HG03066 (cell line): ENCODE results near the gene AIP.

ENCODE experiments used
- ATAC-seq: cut with Tn5 transposase; IDR thresholded peaks from one replicate; pipeline ENCODE4 v1.9.1; 2021; ENCODE audit warnings: low read depth; ENCODE audit not compliant: unreplicated experiment

Gene AIP

DNA sequence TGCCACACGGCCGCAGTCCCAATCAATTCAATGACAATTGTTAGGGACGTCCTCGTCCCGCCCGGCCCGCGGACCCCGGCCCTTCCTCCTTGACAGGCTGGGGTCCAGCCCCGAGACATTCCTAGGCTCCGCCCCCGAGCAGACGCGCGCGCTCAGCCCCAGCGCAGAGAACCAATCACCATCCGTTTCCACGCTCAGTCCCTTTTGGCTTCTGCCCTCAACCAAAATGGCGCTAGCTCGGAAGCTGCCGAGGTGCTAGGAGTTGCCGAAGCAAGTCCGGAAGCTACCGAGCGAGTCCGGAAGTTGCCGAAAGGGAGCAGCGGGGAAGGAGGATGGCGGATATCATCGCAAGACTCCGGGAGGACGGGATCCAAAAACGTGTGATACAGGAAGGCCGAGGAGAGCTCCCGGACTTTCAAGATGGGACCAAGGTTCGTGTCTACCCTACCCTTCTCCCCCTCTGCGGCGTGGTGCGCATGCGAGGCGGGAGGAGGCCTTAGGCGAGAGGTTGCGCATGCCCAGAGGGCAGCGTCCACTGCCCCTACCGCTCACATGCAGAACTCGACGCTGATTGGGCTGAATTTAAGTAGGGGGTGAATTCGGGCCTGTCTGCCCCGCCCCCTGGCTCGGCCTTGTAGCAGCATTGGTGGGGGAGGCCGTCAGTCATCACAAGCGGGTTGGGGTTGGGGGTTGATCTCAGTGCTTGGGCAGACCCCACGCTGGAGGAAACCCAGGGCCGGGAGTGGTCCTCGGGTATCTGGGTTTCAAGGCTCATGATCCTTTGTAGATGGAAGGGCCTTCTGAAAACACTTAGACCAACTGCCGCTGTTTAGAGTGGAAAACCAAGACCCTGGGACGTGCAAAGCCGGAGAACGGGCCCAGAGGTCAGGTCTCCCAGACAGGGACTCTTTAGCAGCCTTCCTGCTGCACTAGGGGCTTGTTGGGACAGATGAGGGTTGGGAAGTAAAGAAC, at the start of gene AIP:
Gene AIP, plus strand, starts transcription at position 200 of the 972 bp plus-strand sequence. Its CDS starts 133 bp downstream, at position 333.
- ATAC-seq, result peak; percentile 51

DNA sequence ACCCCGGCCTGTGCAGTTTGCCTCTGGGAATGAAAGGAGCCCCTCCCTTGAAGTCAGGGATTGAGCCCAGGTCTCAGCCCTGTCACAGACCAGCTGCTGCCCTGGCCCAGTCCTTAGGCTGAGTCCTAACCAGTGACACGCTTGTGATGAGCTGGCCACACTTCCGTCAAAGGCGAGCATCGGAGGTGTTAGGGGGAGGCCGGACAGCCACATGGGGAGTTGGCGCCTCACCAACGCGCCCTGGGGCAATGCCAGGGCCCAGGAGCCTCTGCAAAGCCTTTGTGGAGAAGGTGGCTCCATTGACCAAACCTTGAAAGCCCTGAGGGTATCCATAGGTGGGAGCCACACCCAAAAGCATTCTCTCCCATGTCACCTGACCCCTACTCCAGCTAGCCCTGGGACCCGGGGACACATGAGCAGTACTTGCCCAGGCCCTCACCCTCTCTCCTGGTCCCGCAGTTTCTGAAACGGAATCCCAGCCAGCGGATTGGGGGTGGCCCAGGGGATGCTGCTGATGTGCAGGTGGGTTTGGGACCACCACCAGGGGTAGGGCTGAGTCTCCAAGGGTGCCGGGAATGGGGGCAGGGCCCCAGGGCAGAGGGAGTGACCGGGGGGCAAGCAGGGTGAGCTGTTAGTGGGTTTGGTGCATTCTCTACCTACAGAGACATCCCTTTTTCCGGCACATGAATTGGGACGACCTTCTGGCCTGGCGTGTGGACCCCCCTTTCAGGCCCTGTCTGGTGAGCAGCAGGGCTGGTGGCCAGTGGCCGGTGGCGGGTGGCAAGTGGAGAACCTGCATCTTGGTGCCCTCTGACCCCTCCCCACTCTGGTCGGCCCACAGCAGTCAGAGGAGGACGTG, 49.1 kb upstream of the AIP start:
- ATAC-seq, result no peak

DNA sequence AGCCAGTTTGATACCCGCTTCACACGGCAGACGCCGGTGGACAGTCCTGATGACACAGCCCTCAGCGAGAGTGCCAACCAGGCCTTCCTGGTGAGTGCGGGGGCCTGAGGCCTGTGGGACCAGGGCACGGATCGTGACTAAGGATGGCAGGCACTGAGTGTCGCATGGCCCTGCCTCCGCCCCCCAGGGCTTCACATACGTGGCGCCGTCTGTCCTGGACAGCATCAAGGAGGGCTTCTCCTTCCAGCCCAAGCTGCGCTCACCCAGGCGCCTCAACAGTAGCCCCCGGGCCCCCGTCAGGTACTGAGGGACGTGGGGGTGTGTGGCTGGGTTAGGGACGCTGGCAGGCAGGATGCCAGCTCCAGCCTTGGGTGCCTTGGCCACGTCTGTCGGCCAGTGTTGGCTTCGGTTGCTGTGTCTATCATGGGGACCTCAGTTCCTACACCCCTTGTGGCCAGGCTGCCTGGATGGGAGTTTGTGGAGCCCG, 48.4 kb upstream of the AIP start:
- ATAC-seq, result no peak

DNA sequence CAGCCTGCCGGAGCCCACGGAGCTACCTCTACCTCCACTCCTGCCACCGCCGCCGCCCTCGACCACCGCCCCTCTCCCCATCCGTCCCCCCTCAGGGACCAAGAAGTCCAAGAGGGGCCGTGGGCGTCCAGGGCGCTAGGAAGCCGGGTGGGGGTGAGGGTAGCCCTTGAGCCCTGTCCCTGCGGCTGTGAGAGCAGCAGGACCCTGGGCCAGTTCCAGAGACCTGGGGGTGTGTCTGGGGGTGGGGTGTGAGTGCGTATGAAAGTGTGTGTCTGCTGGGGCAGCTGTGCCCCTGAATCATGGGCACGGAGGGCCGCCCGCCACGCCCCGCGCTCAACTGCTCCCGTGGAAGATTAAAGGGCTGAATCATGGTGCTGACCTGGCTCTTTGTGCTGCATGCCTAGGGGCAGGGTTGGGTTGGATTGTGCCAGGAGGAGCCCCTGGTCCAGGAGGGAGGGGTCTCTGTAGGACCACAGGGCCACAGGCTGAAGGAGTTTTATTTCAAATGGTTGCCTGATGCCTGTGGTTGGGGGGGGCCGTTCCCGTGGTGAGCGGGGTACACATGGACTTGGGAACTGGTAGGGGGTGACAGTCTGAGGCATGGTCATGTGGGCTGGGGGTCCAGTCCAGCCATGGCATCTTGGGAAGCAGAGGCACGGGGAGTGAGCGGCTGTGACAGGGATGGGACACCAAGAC, 47.6 kb upstream of the AIP start:
- no peak for ATAC-seq

DNA sequence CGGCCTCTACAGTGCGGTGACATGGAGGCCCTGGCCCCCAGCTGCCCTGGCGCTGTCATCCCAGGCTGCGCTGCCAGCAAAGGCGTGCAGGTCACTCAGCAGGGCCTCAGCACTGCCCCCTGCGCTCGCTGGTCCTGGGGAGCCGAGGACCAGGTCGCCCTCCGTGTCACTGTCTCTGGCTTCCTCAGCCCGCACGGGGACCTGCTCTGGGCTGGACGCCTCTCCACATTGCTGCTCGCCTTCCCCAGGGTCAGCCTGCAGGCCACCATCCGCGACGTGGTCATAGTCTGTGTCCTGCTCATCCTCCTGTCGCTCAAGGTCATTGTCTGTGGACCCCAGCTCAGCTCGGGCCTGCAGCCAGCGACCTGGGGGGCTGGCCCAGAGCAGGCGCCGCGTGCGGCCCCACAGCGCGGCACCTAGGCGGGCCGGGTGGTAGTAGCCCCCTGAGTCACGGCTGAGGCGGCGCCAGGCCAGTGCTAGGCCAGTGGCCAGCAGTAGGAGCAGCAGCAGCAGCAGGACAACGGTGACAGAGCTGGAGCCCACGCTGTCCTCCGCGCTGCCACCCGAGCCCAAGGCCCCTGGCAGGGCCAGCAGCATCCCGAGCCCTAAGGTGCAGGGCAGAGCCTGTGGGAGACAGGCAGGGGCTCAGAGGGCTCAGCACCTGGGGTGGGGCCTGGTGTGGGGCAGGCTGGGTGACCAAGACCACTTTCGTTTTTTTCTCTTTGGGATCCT, 46.9 kb upstream of the AIP start:
- no peak for ATAC-seq

DNA sequence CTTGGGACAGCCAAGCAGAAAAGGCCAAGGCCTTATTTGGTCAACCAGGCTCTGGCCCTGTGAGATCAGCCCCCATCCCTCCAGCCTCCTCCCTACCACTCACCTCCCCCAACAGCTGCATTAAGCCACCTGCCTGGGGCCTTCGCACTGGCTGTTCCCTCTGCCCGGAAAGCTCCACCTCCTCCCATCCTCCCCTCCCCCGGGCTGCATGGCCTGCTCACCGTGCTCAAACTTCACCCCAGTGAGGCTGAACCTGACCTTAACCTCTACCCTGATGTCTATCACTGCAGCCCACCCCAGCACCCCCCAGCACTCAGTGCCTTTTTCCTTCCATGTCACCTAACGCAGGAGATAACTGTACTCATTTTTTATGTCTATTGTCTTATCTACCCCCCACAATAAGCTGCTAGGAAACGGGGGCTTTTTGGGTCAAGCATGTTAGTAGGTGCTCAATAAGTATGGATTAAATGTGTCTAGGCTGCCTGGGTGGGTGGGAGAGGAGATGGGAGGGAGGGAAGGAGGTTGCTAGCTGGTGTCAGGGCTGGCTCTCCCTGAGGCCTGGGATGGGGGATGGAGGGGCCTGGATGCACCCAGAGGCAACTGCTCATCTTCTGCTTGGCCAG, 46.3 kb upstream of the AIP start:
- peak; percentile 57 for ATAC-seq

DNA sequence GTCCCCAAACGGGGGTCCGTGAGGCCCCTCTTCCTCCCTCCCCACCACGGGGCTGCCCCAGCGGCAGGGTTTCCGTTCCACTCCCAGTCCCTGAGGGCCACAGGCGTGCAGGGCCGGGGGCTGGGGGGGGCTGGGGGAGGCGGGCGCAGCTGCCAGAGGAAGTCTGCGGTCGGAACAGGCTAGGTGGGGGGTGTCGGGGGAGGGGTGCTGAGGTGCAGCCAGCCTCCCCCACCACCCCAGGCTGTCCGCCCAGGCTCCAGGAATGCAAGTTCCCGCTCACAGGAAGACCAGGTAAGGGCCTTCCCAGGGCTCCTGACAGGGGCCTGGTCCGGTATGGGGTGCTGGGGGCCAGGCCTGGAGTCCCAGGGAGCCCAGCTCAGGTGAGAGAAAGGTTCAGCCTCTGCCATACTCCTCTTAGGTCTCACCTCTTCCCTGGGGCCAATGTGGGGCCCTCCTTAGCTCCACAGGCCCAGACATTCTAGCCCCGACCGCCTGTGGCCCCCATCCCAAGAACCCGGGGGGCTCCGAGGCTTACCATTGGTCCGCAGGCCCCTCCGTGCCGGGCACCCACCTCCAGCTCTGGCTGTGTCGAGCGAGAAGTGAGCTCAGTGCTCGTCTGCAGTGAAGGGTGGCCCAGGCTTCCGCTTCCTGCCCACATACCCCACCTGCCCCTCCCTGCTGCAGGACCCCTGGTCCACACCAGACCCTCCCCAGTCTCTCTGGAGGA, 45.6 kb upstream of the AIP start, which contains the start of gene PTPRCAP:
Gene PTPRCAP, minus strand, starts transcription at position 601 of the 727 bp plus-strand sequence. Its CDS starts 63 bp downstream, at position 538.
- ATAC-seq, result no peak

DNA sequence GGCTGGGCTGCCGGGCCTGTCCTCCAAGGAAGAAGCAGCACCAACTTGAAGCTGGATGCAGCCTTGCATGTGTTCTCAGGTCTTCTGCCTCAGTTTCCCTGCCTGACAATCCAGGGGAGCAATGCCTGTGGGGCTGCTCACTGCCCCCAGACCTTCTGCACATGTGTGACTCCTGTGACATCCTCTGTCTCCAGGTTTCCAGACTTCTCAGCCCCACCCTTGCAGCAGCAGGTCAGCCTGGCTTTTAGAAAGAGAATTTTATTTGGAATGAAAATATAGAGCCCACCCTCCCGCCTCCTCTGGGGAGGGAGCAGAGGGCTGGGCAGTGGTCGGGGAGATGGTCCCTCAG, 45.0 kb upstream of the AIP start:
- no peak for ATAC-seq

DNA sequence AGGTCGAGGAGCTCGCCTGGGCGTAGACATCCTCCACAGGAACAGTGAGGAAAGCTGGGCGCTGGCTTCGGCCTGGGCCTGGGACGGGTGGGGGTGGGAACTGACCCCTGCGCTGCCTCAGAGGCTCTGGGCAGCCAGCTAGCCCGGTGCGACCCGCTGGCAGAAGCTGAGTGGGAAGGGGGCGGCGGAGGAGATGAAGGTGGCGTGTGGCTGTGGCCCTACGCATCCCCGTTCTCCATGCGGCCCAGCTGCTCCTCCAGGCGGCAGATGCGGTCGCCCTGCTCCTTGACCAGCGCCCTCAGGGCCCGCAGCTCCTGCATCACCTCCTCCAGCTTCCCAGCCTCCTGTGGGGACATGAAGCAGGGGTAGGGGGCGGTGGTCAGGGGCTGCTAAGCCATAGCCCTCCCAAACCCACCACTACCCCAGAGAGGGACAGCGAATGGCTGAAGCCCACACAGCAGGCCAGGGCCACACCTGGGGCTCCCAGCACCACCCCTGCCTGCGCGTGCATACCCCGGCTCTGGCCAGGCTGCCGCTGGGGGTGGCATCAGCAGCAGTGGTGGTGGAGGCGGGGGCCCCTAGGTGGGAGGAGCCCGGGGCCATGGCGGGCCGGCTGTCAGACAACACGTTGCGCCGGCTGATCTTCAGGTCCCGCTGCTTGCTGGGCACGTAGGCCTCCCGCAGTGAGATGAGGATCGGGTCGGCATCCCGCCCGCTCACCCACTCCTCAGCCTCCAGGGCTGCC, 44.5 kb upstream of the AIP start:
- ATAC-seq, result no peak

DNA sequence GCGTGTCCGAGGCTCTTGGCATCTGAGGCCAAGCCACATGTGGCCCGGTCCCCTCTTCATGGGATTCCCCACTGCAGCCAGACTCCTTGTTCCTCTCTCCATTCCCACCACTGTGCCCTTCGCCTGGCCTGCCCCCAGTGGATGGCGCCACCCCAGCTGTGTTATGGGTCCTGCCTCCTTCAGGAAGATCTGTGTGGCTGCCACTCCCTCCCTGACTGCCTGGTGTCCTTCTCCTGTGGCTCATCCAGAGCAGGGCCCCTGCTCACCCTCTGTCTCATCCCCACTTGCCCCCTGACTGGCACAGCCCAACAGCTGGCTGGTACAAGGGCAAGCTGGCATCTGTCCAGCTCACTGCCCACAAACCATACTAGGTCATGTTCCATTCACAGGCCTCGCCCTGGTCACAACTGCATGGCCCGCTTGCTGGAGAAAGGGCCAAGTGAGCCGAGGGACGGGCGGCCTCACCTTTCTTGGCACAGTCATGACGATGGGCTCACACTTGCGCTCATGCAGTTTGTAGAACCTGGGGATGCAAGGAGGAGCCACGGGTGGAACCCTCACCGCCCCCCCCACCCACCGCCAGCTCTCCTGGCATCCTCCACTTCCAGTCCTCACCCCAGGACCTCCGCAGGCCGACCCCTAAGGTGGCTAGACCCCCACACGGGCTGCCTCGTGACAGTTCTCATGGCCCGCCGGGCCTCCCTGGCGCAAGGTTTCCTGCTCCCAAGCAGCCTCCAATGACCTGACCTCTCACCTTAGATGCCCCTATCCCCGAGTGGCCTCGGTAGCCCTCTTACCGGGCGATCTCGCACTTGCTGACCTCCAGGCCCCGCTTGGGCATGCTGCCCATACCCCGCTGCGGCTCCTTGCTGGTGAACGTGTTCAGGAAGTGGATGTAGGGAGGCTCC, 43.3 kb upstream of the AIP start:
- ATAC-seq, result no peak

DNA sequence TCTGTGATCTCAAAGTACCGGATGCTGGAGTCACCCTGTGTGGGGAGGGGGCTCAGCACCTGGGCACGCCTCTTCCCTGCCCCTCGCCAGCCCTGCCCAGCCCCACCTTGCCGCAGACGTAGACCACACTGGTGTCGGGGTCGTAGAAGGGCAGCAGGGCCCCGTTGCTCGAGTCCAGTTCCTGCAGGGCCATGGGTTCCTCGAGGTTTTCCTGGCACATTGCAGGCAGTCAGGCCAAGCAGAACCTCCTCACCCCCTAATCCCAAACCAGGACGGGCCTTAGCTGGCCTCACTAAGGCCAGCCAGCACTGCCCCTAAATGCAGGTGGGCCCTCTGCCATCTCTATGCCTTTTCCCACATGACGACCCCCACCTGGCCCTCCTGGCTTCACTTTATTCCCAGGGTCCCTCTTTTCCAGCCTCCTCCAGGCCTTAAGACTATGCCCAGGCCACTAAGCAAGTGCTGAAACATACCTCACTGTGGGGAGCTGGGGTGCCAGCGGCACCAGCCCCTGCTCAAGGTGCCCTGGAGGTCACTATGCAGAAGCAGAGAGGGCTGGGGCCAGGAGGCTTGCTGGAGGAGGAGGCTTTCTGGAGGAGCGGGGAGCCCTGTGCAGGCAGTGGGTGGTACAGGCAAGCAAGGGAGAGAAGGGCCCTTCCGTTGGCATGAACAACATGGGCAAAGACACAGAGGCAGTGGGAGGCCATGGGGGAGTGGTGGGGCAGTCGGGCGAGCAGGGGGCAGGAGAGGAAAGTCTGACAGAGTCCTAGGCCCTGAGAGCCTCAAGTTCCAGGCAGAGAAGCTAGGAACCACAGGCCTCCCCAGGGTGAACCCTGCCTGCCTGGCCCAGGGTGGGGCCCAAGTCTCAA, 42.4 kb upstream of the AIP start:
- ATAC-seq, result no peak

DNA sequence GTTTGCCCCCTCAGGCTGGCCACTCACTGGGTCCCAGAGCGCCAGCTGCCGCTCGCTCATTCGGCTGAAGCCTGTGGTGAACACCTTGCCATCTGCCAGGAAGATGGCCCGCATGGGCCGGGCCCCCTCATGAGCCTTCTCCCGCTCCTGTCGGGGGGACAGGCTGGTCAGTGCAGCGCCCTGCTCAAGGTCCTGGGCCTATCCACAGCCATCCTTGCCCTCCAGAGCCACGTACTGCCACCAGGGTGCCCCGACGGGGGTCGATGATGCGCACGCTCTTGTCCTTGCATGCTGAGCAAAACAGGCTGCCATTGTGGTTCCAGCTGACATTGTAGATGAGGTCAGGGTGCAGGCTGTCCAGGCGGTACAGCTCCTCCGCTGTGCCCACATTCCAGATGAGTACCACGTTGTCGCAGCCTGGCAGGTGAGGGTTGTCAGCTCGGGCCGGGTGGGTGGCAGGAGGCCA, 41.7 kb upstream of the AIP start:
- ATAC-seq, result no peak

DNA sequence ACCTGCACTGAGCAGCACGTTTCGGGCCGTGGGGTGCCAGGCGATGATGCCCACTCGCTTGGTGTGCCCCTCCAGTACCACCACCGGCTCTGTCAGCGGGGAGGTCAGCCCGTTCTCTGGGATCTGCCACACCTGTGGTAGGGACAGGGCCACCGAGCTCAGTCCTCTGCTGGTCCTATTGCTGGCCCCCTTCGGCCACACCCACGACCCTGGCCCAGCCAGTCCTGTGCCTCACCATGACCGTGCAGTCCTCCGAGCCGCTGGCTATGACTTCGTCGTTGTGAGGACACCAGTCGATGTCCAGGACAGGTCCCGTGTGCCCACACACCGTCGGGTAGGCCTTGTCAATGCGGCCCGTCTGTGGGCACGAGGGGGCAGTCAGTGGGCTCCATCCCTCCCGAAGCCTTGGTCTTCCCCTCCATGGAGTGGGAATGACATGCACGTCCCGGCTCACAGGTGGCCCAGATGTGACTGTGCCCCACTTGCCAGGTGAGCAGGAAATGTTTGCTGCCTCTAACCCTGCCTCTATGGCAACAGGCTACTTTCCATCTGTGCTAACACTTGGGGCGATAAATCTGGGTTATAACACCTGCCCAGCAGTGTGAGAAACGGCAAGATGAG, 41.0 kb upstream of the AIP start:
- no peak for ATAC-seq

DNA sequence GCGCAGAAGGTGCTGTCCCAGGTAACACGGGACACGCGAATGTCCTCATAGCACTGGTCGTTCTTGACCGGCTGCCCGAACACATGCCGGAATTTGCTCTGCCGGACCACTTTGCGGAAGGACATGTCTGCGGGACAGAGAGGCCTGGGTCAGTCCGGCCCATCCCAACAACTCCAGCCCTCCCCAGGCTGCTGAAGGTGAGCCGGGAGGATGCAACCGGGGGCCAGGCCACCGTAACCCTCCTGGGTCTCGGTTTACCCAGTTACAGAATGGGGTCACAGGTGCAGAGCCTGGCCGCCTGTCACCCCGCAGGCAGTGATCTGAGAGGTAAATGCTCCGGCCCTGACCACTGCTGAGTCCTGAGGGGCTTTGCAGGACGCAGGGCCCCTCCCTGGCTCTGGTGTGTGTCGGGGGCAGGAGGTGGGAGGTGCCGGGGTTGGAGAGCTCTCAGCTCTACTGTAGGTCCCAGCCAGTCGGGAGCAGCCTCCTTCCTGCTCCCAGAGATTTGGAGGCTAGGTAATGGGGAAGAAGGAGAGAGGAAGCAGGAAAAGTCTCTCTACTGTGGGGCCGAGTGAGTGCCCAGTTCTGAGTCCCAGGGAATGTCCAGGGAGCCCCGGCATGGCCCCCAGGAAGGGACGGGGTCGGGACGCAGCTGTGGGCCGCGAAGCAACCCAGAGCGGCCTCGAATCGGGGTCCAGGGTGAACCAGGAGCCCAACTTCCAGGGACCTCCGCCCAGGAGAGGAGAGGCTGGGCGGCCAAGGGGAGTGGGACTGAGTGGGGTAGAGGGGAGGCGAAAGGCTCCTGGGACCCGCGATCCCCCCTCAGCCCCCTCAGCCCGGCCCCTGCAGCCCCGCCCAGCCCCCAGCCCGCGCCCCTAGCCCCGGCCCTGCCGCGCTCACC, 40.1 kb upstream of the AIP start:
- no peak for ATAC-seq

DNA sequence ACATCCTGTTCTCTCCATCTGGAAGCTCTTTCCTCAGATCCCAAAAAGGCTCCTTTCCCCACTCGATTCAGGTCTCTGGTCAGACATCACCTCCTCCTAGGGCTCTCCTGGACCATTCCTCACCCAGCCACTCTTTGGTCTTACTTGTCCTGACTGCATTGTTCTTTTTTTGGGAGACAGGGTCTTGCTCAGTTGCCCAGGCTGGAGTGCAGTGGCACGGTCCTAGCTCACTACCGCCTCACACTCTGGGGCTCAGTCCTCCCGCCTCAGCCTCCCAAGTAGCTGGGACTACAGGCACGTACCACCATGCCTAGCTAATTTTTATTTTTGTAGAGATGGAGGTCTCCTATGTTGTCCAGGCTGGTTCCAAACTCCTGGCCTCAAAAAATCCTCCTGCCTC, 37.3 kb upstream of the AIP start:
- ATAC-seq, result no peak
